GM19463 (cell line): ENCODE measurements around the gene HPN.
"Not testable (repeated sequence)": the region's sequence is repeated elsewhere in the genome, so short reads cannot be mapped to it uniquely, and the experiment has no call there.

Source experiments
- ATAC-seq: cut with Tn5 transposase; IDR thresholded peaks from one replicate; pipeline ENCODE4 v1.9.1; 2021; ENCODE audit warnings: mild to moderate bottlenecking, moderate library complexity; ENCODE audit not compliant: unreplicated experiment

HPN gene

GRCh38 chr19:35041548-35042055 lies at the start of gene HPN:
HPN (plus strand) TSS chr19:35041721; CDS start chr19:35042507, 786 bp downstream.
- no peak for ATAC-seq

GRCh38 chr19:34992582-34992981 lies 48.9 kb upstream of the HPN start:
- ATAC-seq = not testable (repeated sequence)

DNA sequence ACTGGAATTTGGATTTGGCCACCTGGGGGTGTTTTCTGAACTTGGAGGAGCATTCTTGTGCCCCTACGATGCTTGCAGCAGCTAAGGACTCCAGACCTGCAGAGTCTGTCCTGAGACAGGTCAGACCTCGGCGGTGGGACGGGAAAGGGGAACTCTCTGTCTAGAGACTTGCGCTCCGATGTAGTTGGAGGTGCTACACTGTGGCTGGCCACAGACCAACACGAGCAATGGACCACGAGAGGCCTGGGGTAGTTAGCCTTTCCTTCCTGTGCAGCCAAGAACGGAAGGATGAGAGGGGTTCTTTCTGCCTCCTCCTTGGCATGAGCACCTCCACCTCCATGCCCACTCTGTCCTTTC lies 47.3 kb upstream of the HPN start:
- no peak for ATAC-seq

DNA sequence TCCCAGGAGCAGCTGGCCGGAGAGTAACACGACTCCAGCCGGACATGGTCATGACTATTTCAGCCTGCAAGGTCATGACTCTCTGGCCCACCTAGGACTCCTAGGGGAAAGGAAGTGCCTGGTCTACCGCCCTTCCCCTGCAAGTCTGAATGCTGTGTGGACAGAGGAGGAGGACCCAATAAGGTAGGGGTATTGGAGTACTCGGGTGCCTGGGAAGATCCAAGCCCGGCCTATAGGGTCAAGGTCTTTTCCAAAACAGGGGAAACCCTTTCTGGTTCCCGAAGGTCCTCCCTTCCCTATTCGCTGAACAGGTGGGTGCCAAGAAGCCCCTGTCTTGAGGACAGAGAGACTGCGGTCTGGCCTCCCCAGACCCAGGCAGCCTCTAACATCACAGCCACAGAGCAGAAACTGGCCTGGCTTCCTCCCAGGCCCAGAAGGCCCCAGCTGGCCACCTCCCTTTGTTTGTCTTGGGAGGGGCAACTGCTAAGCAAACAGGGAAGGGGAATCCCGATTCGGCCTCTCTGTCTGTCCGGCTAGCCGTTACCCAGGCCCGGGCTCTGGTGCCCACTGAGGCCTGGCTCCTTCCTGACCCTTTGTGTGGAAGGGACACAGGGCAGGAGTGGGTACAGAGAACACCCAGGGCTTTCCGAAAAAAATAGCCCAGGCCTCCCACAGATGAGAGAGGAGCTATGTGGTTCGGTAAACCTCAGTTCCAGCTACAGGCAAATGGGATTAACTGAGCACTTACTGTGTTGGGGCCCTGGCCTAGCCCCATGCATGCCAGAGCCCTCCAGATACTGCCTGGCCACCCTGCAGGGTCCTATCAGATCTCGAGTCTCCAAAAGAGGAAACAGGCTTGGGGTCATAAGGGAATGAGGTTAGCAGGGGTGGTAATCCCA lies 46.6 kb upstream of the HPN start:
- ATAC-seq = no peak

DNA sequence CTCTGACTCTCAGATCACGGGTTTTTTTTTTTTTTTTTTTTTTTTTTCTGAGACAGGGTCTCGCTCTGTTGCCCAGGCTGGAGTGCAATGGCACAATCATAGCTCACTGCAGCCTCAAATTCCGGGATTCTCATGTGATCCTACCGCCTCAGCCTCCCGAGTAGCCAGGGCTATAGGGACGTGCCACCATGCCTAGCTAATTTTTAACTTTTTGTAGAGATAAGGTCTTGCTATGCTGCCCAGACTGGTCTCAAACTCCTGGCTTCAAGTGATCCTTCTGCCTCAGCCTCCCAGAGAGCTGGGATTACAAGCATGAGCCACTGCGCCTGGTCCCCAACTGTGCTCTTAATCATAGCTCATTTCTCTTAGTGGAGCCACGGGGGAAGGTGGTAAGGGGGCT lies 46.0 kb upstream of the HPN start:
- no peak for ATAC-seq

DNA sequence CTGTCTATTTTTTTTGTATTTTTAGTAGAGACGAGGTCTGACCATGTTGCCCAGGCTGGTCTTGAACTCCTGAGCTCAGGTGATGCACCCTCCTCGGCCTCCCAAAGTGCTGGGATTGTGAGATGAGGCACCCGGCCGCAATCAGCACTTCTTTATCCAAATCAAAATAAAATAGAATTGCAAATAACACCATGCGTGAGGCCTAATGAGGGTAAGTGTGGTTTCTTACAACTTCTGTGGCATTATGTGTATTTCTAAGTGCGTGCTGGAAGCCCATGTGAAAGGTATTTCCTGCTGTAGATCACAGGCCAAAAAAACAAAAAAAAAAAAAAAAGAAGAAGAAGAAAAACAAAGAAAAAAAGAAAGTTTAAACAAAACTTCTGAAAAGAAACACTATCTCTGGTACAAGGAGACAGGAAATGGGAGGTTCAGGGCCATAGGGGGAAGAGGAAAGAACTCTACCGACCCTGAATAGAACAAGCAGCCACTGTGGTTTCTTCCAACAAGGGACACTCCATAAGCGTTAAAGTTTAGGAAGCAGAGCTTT lies 44.4 kb upstream of the HPN start:
- ATAC-seq = no peak

GRCh38 chr19:34998224-34998623 lies 43.3 kb upstream of the HPN start:
- ATAC-seq = not testable (repeated sequence)

DNA sequence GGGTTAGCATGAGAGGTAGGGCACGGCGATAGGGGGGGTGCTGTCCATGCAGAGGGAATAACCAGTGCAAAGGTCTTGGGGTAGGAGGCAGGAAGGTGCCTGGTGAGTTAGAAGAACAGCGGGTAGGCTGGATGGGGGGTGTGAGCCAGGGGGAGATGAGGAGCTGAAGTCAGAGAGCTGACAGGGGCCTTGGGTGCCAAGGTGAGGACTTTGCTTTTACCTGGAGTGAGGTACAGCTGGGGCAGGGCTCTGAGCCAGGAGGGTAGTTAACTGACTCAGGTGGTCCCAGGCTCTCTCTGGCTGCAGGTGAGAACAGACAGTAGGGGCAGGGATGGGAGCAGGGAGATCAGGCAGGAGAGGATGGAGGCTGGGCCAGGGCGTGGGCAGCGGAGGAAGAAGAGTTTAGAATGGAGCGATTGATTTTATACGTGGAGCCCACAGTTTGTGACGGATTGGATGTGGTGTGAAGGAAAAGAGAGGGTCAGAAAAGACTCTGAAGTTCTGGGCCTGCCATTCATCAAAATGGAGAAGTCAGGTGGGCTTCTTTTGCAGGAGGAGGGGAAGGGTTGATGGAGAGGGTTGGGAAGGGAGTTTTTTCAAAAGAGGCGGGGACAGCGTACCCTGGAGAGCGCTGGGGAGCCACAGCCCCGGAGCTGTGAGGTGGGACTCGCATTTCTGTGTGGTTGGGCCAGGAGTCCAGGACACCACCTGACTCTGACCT lies 42.6 kb upstream of the HPN start:
- ATAC-seq = no peak

DNA sequence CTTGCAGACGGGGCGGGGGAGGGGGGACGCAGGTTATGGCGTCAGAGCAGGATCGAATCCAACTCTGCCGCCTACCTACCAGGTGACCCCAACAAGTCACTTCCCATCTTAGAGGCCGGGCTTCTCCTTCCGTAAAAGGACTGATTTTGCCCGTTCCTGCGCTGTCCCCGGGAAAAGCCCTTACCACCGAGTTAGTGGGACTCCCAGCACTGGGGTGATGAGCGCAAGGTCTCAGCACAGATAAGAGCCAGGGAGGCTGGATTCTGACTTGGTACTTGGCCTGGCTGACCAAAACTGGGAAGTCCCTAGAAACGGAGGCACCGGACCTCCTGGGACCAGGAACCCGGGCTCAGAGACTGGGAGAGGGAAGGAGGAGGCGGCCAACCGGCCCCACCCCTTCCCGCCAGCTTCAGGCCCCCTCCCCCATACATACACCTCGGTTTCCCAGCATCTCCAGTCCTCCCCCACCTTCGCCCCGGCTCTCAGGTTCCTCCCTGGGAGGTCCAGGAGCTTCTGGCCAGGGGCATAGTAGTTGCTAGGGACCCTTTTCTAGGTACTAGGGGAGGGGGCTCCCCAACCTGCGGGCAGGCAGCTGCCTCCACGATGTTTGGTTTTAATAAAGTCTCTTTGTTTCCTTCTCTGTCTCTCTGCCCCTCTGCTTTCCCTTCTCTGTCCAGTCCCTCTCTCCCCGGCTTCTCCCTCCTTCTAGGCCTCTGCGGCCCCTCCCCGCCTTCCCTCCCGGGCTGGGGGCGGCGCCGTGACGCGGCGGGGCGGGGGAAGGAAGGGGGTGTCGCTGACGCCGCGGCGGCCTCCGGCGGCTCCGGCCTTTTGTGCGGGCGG lies 41.8 kb upstream of the HPN start, which contains the start of gene GRAMD1A:
GRAMD1A (plus strand) TSS at position 826 of the 840 bp plus-strand sequence. CDS start 156 bp downstream, outside the sequence.
- ATAC-seq = peak; percentile 67

DNA sequence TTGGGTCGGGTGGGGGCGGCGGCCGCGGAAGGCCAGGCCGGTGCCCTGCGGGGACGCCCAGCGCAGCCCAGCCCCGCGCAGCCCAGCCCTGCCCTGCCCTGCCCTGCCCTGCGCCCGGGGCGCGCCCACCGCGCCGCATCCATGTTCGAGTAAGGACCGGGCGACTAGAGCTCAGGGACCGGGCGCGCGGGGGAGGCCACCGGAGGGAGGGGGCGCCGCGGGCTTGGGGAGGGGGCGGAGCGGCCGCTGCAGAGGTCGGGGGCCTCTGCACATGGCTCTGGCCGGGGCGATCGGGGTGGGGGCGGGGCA lies 41.2 kb upstream of the HPN start:
- ATAC-seq = no peak

GRCh38 chr19:35000647-35001501 lies 40.6 kb upstream of the HPN start:
- ATAC-seq = no peak

- no peak for ATAC-seq
Measured at GRCh38 chr19:35002037-35002535, 39.4 kb upstream of the HPN start.

GRCh38 chr19:35004517-35005255 lies 36.8 kb upstream of the HPN start:
- ATAC-seq = no peak

GRCh38 chr19:35005256-35005977 lies 36.1 kb upstream of the HPN start:
- ATAC-seq = no peak

DNA sequence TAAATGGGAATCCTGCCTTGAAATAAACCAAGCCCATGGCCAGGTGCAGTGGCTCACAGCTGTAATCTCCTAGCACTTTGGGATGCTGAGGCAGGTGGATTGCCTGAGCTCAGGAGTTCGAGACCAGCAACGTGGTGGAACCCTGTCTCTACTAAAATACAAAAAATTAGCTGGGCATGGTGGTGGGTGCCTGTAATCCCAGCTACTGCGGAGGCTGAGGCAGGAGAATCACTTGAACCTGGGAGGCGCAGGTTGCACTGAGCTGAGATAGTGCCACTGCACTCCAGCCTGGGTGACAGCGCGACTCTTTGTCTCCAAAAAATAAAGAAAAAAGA lies 35.5 kb upstream of the HPN start:
- not testable (repeated sequence) for ATAC-seq

- no peak for ATAC-seq
Measured at GRCh38 chr19:35006342-35006998, 35.1 kb upstream of the HPN start.

DNA sequence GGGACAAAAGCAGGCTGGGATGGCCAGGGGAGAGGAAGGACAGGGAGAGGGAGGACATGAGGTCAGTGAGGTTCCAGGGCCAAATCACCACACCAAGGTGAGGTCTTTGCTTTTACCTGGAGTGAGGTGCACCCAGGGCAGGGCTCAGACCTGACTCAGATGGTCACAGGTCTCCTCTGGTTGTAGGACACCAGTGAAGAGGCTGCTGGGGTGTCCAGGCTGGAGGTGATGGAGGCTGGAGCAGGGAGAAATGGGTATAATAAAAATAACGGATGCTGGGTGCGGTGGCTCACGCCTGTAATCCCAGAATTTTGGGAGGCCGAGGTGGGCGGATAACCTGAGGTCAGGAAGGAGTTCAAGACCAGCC lies 34.5 kb upstream of the HPN start:
- ATAC-seq = no peak

DNA sequence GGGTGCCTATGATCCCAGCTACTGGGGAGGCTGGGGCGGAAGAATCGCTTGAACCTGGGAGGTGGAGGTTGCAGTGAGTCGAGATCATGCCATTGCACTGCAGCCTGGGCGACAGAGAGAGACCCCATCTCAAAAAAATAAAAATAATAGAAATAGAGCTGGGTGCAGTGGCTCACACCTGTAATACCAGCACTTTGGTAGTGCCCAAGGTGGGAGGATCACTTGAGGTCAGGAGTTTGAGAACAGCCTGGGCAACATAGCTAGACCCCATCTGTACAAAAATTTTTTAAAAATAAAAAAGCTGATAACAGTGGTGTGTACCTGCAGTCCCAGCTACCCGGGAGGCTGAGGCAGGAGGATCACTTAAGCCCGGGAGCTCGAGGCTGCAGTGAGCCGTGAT lies 34.1 kb upstream of the HPN start:
- ATAC-seq = not testable (repeated sequence)
